Fibroblast of lung (primary cell): ENCODE results near the gene ENPP3.

Source experiments
- EZH2 ChIP-seq: IDR thresholded peaks from 2 replicates; pipeline ENCODE4 v1.5.1; 2012; ENCODE audit warnings: low read length, control low read depth, mild to moderate bottlenecking; ENCODE audit errors: missing control alignments
- TF ChIP-seq, protein P1 (sequence below), 2 donors: IDR thresholded peaks in 1 of 2; conservative IDR thresholded peaks in 1 of 2; 1 replicate in 1 of 2; 2 replicates in 1 of 2; pipeline ENCODE4 v1.5.1; 2011 to 2012; ENCODE audit warnings: low read length in 2 of 2, control low read depth in 1 of 2, inconsistent platforms in 1 of 2, low read depth in 1 of 2, mild to moderate bottlenecking in 1 of 2

- TF ChIP-seq, protein P1, sequence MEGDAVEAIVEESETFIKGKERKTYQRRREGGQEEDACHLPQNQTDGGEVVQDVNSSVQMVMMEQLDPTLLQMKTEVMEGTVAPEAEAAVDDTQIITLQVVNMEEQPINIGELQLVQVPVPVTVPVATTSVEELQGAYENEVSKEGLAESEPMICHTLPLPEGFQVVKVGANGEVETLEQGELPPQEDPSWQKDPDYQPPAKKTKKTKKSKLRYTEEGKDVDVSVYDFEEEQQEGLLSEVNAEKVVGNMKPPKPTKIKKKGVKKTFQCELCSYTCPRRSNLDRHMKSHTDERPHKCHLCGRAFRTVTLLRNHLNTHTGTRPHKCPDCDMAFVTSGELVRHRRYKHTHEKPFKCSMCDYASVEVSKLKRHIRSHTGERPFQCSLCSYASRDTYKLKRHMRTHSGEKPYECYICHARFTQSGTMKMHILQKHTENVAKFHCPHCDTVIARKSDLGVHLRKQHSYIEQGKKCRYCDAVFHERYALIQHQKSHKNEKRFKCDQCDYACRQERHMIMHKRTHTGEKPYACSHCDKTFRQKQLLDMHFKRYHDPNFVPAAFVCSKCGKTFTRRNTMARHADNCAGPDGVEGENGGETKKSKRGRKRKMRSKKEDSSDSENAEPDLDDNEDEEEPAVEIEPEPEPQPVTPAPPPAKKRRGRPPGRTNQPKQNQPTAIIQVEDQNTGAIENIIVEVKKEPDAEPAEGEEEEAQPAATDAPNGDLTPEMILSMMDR (conservative IDR thresholded peaks at IDR 0.05 in 1 of 2, IDR thresholded peaks at IDR 0.05 in 1 of 2; ENCODE audit: low read depth in 1 of 2, low read length in 2 of 2): no peak
- TF ChIP-seq EZH2: no peak
Measured at GRCh38 chr6:131657222-131657621, 20.1 kb downstream of the ENPP3 start.
